Measurements from ENCODE around the gene ZNF184.

Gene ZNF184

DNA sequence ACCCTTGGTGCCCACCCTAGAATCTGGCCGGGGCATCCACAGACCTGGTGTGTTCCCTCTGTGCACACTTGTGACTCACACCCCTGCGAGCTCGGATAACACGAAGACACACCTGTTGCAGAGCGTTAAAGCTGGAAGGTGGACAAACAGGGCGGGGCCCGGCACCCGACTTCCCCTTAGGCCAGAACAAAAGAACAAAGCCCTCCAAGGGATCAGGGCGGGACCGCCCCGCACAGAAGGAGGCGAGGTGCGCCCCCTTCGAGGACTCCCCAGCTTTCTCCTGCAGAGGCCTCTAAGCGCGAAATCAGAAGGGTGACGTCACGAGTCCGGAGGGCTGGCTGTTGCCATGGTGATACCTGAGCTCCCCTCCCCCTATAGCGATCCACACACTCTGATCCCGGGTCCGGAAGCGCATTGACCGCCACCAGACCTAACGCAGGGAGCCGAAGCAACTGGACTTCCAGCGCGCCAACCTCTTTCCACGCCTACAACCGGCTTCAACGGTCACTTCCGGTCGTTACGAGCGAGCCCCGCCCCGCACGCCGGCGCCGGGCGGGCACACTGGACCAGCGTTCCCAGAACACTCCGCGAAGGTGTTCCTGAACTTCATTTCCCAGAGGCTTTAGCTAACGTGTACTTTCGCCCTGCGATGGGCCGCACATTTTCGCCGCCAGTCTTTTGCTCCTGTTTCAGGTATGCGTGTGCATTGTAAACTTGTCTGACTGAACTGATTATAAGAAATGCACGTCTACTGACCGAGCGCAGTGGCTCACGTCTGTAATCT, at the start of gene ZNF184:
Gene ZNF184 (minus strand): TSS at position 489 of the 784 bp plus-strand sequence. CDS start 811 bp downstream, outside the sequence.
- peak; percentile 95 for DNase-seq (ENCODE audit: low spot score)

DNA sequence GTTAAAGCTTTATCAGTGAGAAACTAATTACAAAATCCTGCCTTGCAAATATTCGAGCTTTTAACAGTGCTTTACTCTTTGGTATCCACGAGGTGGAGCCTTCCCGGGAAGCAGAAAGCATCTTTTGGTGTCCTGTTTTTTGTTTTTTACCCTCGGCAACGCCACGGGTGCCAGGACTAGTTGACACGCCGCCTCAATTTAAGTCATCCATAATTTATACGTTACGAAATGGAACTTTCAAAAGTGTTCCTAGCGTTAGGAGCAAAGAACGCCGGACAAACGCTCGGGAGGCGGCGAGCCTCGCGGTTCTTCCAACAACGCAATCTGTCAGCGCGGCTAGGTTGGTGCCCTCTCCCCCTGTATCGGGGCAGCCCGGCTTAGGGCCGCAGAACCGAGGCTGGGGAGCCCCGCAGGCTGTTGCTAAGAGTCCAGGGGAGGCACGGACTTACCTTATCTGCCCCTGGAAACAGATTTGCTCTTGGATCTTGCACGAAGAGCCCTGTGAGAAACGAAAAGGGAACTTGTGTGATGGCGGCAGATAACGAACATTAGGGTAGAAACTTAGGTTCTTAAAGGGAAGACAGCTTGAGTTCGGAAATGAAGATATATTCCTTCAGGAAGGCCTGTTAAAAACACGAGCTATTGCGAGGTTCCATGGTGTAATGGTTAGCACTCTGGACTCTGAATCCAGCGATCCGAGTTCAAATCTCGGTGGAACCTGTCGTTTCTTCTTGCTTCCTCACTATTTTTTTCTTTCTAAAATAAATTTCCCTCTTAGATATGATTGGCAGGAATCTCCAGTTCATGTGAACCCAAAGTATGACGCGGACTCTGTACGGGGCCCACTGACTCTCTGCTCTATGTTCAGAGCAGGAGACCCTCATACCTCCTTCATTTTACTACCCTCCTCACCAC, 46.2 kb upstream of the ZNF184 start:
- peak; percentile 81 for DNase-seq (ENCODE audit: low spot score)

DNA sequence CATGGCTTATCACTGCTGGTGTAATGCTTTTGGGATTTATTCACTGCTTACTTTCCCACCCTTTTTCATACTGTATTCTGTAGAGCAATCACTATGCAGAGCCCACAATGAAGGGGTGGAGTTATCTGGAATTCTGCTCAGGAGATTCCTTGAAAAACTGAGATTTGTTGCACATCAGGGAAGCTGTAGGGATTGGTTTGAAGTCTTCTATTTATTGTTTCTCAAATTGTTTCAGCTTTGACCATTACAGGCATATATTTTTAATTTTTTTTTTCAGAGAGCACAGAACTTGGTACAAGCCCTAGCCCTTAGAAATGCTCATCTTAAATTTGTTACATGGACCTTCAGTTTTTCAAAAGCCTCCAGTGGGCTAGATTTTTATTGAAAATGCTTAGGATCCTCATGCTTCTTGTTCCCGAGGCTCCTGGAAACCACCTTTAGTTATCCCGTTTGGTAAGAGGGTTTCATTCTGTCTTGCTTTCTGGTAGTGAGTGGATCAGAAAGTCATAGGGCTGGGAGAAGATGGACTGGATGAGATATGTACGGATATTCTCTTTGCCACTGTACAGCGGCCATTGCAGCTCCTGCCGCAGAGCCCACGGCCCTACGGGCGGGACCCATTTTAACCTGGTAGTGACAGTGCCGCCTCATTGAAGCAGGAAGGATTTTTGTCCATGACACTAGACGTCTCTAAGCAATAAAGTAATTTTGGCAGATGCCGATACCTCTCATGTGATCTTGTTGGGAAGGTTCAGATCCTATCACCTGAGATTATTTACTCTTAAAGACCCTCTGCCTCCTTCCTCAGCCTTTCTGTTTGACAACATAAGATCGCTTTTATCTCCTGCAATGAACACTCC, 45.3 kb upstream of the ZNF184 start:
- no peak for DNase-seq (ENCODE audit: low spot score)

DNA sequence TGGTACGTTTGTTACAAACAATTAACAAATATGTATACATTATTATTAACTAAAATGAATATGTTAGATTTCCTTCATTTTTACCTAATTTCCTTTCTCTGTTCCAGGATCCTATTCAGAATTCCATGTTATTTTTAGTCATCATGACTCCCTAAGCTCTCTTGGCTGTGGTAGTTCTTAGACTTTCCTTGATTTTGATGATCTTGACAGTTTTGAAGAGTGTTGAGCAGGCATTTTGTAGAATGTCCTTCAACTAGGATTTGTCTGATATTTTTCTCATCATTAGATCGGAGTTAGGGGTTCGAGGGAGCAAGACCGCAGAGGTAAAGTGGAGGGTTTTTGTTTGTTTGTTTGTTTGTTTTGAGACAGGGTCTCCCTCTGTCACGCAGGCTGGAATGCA, 44.3 kb upstream of the ZNF184 start:
- no peak for DNase-seq (ENCODE audit: low spot score)

DNA sequence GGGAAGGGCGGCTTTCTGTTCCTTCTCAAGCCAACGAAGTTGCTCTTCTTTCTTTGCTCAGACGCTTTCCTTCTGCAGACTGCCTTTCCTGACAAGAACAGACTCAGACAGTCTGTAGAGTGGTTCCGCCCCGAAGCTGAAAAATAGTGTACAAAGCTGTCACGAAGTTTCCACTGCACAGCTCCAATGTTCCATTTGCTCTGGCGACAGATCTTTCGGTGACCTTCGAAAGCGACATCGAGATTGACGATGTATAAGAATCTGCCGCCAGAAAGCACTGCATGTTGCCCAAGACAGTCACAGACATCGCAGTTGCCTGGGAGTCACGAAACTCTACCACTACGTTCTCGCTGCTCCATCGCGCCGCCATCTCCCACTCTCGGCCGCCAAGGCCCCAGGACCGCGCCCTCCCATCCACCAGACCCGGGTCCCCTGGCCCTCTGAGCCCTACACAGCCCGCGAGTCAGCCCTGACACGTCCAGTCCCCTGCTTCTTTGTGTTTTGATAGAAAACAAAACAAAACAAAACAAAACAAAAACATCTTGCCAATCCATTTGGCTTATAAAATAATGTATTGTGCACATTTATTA, 42.1 kb upstream of the ZNF184 start:
- DNase-seq (ENCODE audit: low spot score): peak; percentile 26

DNA sequence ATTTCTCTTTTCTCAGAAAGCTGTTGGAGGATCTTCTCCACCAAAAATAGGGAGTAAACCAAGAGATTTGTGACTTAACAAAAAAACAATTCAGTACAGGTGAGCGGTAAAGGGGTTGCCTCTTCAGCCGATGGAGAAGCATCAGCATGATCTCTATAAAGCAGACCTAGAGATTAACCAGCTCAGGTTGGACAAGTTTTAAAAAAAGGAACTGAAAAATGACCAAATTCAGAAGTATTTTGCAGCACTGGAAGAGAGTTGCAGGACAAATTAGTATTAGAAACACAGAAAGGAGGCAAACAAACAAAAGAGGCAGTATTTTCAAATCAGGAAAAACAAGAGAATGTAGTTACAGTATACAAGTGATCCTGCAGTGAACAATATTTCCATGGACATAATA, 39.6 kb upstream of the ZNF184 start:
- DNase-seq (ENCODE audit: low spot score): no peak

DNA sequence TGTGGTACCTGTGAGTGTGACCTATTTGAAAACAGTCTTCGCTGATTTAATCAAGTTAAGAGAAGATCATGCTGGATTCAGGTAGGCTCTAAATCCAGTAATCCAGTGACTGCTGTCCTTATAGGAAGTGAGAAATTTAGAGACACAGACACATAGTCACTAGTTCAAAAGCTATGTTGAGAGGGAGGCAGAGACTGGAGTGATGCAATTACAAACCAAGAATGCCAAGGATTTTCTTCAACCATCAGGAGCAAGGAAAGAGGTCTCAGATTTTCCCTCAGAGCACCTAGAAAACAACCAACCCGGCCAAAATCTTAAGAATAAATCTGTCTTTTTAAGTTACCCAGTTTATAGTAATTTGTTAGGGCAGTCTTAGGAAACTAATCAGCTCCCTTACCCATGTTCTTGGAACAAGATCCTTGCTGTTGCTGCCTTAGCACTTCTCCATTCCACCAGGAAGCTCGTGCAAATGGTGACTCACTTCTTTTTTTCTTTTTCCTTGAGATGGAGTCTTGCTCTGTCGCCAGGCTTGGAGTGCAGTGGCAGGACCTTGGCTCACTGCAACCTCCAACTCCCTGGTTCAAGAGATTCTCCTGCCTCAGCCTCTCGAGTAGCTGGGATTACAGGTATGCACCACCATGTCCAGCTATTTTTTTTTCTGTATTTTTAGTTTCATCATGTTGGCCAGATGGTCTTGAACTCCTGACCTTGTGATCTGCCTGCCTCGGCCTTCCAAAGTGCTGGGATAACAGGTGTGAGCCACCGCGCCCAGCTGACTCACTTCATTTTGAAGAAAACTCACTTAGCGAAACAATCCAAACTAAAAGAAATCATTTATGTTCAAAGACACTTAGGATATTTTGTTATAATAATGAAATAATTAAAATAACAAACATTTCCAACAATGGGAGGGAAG, 34.4 kb upstream of the ZNF184 start:
- no peak for DNase-seq (ENCODE audit: low spot score)

DNA sequence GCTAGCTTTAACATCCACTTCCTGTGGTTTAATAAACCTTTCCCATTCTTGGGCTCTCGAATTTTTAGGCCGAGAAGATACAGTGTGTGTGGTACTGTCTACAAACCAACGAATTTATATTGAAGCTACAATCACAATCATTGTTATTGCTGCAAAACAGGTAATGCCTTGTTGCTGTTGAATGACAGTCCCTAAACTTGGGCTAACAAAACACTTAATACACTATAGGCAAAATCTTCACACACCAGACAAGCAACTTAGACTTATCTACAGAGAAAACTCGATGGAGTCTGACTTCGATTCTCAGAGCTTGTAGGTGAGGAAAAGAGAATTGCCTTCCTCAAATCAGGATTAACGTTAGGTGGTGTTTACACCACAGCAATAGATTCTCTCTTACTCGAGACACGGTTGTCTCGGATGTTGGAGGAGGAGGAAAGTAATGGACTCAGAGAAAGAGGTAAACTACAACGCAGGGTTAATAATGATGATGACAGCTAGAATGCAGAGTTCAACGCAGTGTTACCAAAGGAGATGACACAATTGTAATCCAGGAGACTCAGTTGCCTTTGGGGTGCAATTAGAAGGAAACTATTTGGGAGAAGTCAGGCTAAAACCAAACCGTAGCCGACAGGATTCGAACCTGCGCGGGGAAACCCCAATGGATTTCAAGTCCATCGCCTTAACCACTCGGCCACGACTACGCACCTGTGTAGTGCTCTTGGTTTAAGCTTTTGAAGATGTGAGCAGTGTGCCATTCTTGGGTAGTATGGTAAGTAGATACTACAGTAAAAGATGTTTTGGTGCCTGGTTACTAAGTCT, 32.5 kb upstream of the ZNF184 start:
- DNase-seq (ENCODE audit: low spot score): no peak

DNA sequence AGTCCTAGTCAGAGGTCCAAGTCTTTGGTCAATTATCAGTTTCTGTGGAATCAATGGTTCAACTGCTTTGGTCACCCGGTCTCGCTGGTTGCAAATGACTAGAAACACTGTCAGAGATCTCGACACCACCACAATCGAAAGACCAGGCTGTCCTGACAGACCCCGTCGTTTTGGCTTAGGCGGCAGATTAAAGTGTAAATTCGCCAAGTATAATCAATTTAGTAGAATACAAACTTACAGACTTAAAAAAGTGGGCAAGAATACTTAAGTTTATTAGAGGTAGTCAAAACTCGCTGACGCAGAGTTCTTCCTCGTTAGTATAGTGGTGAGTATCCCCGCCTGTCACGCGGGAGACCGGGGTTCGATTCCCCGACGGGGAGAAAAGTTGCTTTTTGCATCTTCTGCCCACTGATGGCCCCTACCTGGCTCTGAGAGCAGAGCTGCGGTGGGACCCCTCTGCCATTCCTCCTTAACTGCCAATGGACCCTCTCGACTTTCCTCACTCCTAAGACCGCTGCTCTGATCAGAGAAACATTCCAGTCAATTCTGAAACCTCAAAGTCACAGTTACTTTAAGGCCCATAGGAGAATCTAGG, 30.6 kb upstream of the ZNF184 start:
- DNase-seq (ENCODE audit: low spot score): peak; percentile 40

DNA sequence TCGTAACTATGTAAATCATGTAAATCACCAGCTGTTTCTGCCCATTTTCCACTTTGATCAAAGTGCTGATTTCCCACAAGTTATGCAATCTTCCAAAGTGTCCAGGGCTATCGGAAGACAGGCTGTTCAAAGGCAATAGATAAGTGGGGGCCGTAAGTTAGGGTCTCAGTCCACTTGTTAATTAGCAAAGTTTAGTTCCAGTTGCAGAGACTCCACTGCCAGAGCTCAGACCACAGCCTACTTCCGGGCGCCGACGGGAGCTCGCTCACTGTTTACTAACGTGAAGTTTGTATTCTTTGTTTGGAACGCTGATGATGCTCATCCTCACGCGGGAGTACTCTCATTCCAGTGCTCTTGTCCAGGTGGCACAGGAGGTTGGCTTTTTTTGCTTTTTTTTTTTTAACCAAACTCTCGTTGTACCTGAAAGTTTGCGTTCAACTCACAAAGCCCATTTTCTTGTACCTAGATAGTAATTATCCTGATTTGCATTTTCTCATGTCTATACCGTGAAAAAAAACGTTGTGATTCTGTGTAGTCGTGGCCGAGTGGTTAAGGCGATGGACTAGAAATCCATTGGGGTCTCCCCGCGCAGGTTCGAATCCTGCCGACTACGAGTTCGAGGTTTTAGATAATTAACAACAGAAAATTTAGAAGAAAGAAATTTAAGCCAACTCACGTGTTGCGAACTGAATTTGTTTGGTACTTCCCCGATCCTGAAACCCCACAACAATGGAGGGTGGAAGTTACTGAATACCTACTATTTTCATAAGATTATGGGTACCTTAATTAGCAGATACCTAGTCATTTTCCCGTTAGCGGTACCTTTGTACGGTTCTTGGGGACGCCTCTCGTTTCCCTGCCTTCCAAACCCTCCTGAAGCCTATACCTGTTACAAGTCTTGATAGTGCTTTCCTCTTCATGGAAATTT, 29.9 kb upstream of the ZNF184 start:
- peak; percentile 27 for DNase-seq (ENCODE audit: low spot score)

DNA sequence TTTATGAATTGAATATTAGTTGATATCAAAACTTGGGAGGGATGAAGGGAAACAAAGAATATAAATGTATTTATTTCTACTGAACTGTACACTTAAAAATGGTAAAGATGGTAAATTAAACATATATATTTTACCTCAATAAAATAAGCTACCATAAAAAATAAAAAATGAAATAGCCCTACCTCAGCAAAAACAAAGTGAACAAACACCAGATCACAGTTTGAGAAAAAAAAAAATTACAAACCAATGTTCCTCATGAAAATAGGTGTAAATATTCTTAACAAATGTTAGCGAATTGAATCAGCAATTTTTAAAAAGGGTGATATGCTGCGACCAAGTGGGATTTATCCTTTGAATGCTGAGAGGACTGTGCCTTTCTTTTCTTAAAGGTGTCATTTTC, 28.3 kb upstream of the ZNF184 start:
- DNase-seq (ENCODE audit: low spot score): no peak

DNA sequence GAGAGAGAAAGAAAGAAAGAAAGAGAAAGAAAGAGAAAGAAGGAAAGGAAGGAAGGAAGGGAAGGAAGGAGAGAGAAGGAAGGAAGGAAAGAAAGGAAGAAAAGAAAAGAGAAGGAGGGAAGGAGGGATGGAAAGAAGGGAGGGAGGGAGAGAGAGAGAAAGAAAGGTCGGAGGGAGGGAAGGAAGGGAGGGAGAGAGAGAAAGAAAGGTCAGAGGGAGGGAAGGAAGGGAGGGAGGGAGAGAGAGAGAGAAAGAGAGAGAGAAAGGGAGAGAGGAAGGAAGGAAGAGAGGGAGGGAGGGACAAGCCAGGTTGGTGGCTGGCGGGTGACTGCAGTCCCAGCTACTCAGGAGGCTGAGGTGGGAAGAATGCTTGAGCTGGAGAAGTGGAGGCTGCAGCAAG, 27.3 kb upstream of the ZNF184 start:
- no peak for DNase-seq (ENCODE audit: low spot score)

DNA sequence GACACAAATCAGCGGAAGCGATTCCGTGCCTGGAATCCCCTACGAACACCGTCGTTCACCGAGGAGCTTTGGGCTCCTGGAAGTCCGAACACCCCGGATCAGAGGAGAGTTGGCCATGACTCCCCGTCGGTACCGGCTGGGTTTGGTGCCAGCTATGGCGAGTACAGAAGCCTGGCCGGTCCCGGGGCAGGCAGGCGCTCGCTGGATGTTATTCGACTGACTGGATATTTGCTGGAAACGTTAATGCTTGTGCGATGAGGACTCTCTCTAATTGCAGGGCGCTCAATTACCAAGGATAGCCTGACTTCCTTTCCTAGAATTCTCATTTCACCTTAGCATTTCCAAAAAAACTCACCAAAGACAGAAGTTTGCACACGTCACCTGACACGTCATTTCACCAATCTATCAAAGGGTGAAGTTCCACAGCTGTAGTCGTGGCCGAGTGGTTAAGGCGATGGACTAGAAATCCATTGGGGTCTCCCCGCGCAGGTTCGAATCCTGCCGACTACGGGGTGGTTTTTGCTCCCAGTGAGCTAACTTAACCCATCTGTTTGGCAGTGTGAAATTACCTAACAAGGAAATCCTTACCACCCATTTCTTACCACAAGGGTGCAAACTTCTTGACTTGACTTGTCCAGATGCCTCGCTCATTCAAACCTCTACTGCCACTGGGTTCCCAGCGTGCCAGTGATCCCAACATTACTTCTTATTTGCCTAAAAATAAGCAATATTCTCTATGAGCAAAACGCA, 22.7 kb upstream of the ZNF184 start:
- DNase-seq (ENCODE audit: low spot score): peak; percentile 77

DNA sequence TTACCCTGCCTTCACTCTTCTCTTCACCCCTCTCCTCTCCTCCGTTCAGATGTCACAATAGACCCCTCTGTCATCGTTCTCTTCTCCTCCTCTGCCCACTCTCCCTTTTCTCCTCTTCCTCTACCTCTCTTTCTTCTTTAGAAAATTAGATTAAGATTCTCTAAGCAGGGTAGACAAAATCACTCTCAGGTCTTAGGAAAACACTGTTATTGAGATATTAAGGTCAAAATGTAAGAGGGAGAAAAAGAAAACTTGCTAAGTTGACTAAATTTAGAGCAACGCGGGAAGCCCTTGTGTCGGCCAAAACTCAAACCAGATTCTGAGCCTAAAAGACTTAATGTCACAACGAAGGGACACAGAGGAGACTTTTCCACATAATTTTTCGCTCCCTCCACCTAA, 22.1 kb upstream of the ZNF184 start:
- DNase-seq (ENCODE audit: low spot score): no peak

DNA sequence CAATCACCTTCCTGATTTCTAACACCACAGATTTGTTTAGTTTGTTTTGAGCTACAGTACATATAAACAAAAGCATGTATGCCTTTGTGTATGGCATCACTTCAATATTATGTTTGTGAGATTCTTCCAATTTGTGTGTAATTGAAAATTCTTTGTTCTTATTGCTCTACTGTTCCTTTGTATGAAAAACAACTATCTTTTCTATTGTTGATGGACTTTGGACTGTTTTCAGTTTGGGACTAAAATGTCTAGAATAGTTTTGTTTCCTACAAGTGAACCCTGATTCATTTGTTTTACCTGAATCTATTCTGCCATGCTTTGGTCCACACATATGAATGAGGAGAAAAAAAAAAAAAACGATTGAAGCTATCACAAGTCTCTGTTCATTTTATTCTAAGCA, 21.2 kb upstream of the ZNF184 start:
- no peak for DNase-seq (ENCODE audit: low spot score)

DNA sequence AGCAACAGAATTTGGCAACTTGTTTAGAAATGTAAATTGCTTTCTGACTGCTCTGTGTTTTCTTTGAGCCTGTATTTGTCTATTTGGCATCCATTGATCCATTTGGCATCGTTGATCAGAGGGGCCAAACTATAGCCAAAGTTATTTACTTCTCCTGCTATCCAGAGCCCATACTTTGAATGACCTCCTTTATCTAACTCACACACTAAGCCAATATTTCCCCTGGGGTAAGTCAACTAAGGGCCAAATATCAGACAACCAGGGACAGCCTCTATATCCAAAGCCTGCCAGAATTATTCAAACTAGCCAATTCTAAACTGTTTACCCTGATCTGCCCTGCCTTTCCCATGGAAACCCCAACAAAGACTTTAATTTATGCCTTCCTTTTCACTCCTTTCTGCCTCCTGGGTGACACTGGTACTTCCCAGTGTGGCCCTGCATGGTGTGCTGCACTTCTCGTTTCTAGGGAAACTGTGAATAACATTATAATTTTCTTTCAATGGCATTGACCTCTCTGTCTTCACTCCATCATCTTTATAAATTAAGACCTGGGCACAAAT, 19.8 kb upstream of the ZNF184 start:
- no peak for DNase-seq (ENCODE audit: low spot score)
